ENCODE data around the gene GAS7. TPM values are rescaled to one million over a fixed set of nuclear protein-coding genes. Genes with fewer than 3 reads are reported as not detected.

GAS7 gene
- total RNA-seq, 1 experiment from 2014 or later, result 12.3 TPM

DNA sequence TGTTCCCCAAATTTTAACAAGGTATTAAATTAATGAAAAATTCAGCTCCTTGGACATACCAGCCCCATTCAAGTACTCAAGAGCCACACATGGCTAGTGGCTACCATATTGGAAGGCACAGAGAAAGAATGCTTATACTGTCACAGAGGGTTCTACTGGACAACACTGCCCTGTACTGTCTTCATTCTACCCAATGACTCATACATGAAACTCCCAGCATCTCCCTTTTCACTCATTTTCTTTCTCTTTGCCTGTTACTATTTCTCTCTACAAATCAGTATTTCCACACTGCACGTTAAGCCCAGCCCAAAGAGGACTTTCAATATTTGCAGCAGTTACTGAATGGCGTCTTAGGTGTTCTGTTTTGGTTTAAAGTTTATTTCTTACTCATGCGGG is 221.2 kb downstream of the GAS7 start:
- POLR2A ChIA-PET, result no interaction called here
- Mint-ChIP-seq H3K9me3 (no peaks in the 10 kb centered on the region), H3K4me1 (peaks cover 11% of the 10 kb centered on the region), H3K36me3 (no peaks in the 10 kb centered on the region), H3K27me3 (ENCODE audit: low read depth) (no peaks in the 10 kb centered on the region), H3K27ac (no peak overlapping the region), H3K4me3 (no peak overlapping the region)
- TF ChIP-seq TEAD1 (CRISPR knock-in tag; IDR thresholded peaks at IDR 0.05), result no peak
- no peak for TF ChIP-seq NR1H2 (CRISPR knock-in tag; IDR thresholded peaks at IDR 0.05)
- TF ChIP-seq GABPB1 (CRISPR knock-in tag; IDR thresholded peaks at IDR 0.05), result no peak
- TF ChIP-seq, protein P1, sequence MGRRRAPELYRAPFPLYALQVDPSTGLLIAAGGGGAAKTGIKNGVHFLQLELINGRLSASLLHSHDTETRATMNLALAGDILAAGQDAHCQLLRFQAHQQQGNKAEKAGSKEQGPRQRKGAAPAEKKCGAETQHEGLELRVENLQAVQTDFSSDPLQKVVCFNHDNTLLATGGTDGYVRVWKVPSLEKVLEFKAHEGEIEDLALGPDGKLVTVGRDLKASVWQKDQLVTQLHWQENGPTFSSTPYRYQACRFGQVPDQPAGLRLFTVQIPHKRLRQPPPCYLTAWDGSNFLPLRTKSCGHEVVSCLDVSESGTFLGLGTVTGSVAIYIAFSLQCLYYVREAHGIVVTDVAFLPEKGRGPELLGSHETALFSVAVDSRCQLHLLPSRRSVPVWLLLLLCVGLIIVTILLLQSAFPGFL (CRISPR knock-in tag; IDR thresholded peaks at IDR 0.05; ENCODE audit: borderline replicate concordance), result no peak
- no peak for TF ChIP-seq MLX (CRISPR knock-in tag; IDR thresholded peaks at IDR 0.05)
- no peak for TF ChIP-seq MYBL2 (CRISPR knock-in tag; IDR thresholded peaks at IDR 0.05)
- TF ChIP-seq PRRX2 (CRISPR knock-in tag; IDR thresholded peaks at IDR 0.05), result no peak
- TF ChIP-seq NFATC4 (CRISPR knock-in tag; IDR thresholded peaks at IDR 0.05), result no peak
- TF ChIP-seq ZNF423 (CRISPR knock-in tag; IDR thresholded peaks at IDR 0.05), result no peak
- TF ChIP-seq ATF1 (CRISPR knock-in tag; IDR thresholded peaks at IDR 0.05), result no peak
- no peak for TF ChIP-seq NFYB (CRISPR knock-in tag; conservative IDR thresholded peaks at IDR 0.05; ENCODE audit: low read depth)
- no peak for TF ChIP-seq USF2 (CRISPR knock-in tag; IDR thresholded peaks at IDR 0.05)
- CTCF ChIA-PET, result interaction anchor here (0.7 to 1.8 kb wide), 4 partner anchors 10 to 88 kb away, joined by 3 to 5 read pairs (median 4); no protein-coding TSS in a partner anchor
- DNase-seq (ENCODE audit: low spot score) (no peak), ATAC-seq (no peak)

GRCh38 chr17:9976283-9977179 is 221.9 kb downstream of the GAS7 start:
- H3K27me3 Mint-ChIP-seq (ENCODE audit: low read depth), result no peaks in the 10 kb centered on the region
- CTCF ChIA-PET, result interaction anchor here (1.3 to 1.8 kb wide), 2 partner anchors 11 to 87 kb away, joined by 3 to 5 read pairs; no protein-coding TSS in a partner anchor
- POLR2A ChIA-PET, result no interaction called here

More at GRCh38 chr17:9976283-9977179, 221.9 kb downstream of the GAS7 start:
- Mint-ChIP-seq H3K9me3 (no peaks in the 10 kb centered on the region), H3K4me1 (peaks cover 11% of the 10 kb centered on the region), H3K27ac (no peak overlapping the region), H3K36me3 (no peaks in the 10 kb centered on the region), H3K4me3 (no peak overlapping the region)
- DNase-seq (ENCODE audit: low spot score) (no peak), ATAC-seq (no peak)
- TF ChIP-seq SMAD4 (CRISPR knock-in tag; IDR thresholded peaks at IDR 0.05) (no peak), ATF1 (CRISPR knock-in tag; IDR thresholded peaks at IDR 0.05) (no peak), CREM (CRISPR knock-in tag; IDR thresholded peaks at IDR 0.05) (no peak), FOXP4 (CRISPR knock-in tag; IDR thresholded peaks at IDR 0.05) (no peak), ERG (CRISPR knock-in tag; IDR thresholded peaks at IDR 0.05) (no peak), NR3C1 (CRISPR knock-in tag; conservative IDR thresholded peaks at IDR 0.05; ENCODE audit: low read depth) (no peak), SMAD3 (CRISPR knock-in tag; IDR thresholded peaks at IDR 0.05; ENCODE audit: borderline replicate concordance) (no peak), FOXJ3 (CRISPR knock-in tag; IDR thresholded peaks at IDR 0.05; ENCODE audit: borderline replicate concordance) (no peak)
- TF ChIP-seq, protein P2, sequence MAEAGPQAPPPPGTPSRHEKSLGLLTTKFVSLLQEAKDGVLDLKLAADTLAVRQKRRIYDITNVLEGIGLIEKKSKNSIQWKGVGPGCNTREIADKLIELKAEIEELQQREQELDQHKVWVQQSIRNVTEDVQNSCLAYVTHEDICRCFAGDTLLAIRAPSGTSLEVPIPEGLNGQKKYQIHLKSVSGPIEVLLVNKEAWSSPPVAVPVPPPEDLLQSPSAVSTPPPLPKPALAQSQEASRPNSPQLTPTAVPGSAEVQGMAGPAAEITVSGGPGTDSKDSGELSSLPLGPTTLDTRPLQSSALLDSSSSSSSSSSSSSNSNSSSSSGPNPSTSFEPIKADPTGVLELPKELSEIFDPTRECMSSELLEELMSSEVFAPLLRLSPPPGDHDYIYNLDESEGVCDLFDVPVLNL (CRISPR knock-in tag; IDR thresholded peaks at IDR 0.05; ENCODE audit: borderline replicate concordance, low read depth), result no peak
- TF ChIP-seq, protein P3, sequence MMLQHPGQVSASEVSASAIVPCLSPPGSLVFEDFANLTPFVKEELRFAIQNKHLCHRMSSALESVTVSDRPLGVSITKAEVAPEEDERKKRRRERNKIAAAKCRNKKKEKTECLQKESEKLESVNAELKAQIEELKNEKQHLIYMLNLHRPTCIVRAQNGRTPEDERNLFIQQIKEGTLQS (CRISPR knock-in tag; conservative IDR thresholded peaks at IDR 0.05), result no peak
- TF ChIP-seq, protein P4, sequence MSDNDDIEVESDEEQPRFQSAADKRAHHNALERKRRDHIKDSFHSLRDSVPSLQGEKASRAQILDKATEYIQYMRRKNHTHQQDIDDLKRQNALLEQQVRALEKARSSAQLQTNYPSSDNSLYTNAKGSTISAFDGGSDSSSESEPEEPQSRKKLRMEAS (CRISPR knock-in tag; IDR thresholded peaks at IDR 0.05), result no peak

Measured in WTC11 (cell line).